HG02588 (cell line): ENCODE measurements around the gene RUNX2.

Experiments
- ATAC-seq: cut with Tn5 transposase; IDR thresholded peaks from one replicate; pipeline ENCODE4 v1.9.1; 2021; ENCODE audit warnings: mild to moderate bottlenecking, moderate library complexity; ENCODE audit not compliant: unreplicated experiment

The RUNX2 gene

DNA sequence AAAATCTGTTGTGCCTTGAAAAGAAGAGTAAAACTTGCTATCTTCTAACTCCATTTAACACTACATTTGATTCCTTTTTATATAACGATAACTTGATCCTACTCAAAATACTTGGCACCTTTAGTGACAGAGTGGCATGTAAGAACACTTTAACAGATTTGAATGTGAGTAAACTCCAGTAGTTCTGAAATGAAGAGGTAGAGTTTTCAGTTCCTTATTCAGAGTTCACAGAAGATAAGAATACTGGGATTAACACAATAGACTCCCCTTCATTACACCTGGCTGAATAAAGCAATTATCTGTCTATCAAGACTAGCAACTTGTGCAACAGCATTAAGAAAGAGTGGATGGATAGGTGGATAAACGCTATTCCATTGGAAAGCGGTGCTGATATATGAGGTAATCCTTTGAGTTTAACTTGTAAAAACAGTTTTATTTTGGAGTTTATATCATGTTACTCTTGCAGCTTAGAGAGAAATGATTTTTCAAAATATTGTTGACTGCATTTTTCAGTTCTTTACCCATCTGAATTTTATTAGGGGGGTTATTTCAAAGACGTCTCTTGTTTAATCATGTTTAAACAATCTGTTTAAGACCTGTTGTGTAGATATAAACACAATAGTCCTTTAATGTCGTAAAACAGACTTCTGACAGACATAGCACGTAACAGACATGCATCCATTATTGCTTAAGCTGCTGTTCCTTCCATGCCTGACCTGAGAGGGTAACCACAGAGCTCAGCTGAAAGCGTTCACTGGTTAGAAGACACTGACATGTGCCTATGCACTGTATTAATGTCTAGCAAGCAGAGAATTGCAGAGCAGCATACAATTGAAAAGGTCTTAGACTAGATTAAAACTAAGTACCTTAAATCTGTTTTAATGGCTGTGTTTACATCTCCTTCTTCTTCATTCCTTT lies 152.0 kb downstream of the RUNX2 start:
- ATAC-seq, result peak; percentile 68

DNA sequence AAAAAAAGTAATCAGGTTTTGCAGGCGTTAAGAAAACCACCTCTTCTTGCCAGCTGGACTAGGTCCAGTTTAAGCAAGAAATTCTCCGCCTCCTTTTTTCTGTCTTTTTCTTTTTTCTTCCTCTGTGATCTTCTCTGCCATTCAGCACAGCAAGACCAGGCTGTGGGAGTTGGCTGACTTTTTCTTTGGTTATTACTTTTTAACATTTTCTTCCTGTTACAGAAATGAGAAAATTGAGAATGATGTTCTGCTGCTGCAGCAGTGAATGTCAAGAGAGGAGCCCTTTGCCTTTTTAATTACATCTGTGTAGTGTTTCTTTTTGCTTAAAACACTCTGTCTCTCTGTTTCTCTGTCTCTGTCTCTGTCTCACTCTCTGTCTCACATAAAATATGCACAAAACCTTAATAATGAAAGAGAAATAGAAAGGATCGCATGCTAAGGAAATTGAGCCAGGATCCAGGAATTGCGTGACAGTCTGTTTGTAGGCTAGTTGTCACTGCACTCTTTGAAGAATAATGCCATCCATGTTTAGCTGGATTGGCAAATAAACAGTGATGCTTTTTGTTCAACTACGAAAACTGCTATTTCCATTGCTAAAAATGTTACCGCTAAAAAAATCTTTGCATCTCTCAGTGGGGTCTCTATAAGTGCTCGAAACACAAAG lies 152.8 kb downstream of the RUNX2 start:
- no peak for ATAC-seq

DNA sequence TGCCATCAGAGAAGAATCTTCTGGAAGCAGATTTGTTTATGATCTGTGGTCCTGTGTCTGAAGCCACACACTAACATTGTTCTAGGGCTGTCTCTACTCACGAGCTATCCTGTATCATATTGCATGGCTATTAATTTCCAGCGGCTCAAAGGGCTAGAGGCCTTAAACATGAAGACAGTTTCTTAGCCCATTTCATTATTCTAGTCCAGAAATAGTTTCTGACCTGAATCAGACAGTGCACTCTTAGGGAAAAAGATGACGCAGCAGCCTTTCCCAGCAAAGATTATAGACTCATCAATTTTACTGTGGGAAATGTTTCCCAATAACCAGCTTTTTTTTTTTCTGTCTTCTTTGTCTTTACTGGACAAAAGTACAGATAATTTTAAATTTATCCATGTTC lies 154.9 kb downstream of the RUNX2 start:
- ATAC-seq, result no peak

DNA sequence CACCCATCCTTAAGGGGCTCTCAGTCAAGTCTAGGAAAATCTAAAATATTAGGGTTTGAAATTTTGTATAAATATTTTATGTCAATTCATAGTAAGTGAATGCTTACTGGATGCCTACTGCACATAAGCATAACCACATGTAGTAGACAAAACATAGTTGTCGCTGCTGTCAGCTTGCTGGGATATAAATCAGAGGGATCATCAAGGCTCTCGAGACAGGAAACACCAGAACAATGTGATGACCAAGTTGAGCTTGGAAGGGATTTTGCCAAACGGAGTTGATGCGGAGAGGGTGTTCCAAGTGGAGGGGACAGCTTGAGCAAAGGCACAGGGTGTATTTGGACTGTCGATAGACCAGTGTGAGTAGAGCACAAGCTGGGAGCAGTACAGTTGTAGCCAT lies 155.4 kb downstream of the RUNX2 start:
- ATAC-seq, result no peak

DNA sequence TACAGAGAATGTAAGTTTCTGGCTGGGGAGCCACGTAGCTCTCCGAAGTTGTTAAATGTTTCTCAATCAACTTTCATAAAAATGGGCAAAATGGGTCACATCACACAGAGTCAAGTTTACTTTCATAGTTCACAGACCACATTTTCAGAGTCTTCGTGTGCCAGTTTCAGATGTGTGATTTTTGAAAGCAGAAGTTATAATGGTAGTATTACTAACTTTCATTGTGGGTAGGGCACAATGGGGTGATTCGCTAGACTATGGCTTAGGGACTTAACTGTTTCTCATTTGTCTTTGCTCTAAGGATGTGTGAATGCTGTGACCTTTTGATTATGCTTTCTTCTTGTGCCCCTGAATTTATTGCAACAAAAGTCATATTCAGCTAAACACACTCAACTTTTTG lies 158.6 kb downstream of the RUNX2 start:
- no peak for ATAC-seq

DNA sequence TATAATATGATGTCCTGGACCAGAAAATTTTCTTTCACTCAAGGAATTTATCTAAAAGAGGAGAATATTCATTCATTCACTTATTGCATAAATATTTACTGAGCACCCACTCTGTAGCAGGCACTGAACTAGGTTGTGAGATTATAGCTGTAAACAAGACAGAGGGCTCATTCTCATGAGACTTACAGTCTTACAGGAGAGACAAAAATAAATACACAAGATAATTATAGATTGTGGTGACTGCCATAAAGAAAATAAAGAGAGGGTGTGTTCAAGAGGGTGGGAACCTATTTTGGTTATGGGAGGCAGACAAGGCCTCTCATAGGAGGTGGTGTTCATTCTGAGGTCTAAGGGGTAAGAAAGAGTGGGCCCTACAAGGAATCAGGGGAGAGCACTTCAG lies 159.5 kb downstream of the RUNX2 start:
- no peak for ATAC-seq

DNA sequence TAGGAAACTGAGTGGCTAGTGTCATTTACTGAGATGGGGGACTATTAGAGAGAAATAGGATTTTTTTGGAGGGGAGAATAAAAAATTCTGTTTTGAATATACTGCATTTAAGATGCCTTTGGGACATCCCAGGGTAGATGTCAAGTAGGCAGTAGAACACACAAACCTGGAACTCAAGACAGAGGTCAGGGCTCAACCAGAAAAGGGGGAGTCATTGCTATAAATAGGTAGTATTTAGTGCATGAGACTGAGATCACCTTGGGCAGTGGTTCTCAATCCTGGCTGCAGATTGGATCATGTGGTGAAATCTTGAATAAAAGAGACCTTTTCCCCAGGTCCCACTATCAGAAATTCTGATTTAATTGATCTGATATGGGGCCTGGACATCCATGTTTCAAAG lies 160.1 kb downstream of the RUNX2 start:
- ATAC-seq, result no peak

DNA sequence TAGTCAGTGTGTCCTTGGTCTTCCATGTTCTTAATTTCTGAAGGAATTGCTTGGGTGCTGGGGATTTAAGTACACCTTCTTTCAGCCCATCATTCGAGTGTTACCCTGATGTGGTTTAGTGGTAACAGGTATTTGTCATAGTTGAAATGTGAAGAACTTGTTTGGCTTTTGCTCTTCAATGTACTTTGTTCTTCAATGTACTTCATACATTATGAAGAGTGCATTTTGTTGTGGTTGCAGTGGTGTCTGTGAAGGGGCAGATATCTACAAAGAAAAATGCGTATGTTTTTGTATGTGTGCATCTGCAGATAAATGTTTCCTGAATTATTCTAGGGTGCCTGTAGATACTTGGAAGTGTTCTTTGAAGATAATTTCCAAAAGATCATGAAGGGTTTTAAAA lies 160.8 kb downstream of the RUNX2 start:
- ATAC-seq, result no peak

DNA sequence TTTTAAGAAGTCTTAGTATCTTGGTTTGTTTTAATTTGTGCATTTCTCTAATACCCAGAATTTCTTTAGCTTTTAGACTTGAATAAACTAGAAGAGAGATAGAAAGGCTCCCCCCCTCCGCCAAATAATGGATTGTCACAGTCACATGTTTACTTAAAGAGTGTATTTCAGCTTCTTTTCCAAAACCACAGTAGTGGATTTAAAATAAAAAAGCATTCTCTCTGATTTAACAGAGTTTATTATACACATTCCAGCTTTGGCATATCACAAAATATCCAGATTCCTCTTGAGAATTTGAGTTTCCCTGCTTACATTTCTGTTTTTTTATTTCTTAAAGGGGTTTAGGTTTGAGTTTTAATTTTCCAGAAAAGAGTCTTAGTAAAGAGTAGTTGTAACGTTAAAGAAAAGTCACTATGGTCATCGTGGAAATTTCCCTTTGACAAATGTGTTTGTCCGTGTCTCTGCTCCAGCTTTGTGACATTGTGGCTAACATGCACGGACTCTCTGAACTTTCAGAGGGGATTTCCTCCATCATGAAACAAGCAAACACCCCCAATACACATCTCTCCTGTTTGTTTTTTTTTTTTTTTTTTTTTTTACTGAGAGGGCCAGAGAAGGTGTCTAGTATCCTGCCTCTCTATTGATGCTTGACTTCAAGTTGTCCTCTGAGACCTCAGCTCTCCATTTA lies 163.1 kb downstream of the RUNX2 start:
- no peak for ATAC-seq

DNA sequence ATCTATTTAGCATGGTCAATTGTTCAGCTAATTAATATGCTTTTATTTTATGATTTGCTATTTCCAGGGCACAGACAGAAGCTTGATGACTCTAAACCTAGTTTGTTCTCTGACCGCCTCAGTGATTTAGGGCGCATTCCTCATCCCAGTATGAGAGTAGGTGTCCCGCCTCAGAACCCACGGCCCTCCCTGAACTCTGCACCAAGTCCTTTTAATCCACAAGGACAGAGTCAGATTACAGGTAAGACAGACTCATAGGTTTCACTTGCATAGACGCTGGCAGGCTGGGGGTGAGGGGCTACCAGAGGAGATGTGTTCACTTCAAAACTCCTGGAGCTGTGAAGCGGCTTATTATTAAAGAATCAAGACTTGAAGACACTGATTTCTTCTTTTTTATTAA lies 163.7 kb downstream of the RUNX2 start:
- no peak for ATAC-seq

DNA sequence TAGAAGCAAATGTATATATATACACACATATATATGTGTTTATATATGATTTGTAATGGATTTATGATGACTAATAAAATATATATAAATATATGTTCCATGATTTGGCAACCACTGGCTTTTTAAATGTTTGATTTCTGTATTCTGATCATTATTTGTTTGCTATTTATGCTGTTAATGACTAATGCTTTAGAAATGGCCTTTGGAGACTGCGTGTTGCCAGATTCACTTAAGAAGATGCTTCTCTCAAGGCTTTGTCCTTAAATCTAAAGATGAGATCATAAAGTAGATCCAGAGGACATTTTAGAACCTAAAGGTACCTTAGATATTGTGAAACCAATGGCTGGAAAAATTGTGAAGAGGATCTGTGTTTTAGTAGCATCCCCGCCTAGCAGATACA lies 165.6 kb downstream of the RUNX2 start:
- ATAC-seq, result no peak

DNA sequence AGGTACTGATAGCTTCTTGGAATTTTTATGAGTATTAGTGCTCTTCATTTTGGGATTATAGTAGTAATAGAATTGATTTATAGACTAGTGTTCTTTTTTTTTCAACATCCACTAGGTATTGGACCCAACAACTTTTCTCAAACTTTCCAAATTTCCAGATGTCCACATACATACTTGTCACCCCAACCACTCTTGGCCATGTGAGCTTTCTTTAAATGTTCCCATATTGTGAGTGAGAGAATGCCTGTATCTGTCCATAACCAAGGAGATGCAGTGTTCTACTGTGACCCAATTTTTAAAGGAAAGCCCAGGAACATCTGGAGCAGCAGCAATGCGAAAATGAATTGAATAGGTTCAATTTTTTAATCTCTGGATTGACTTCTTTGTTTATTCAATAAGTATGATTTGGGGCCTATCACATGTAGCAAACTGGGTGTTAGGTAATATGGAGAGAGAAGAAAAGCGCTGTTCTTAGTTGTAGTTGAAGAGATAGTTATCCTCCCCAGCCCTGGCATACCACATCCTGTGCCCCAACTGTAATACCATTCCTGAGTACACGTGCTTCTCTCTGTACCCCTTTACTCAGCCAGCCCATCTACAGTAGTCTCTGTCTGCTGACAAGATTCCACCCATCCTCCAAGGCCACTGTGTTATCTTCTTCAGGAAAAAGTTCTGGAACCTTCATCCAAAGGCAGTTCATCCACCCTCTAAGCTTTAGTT lies 166.4 kb downstream of the RUNX2 start:
- no peak for ATAC-seq

DNA sequence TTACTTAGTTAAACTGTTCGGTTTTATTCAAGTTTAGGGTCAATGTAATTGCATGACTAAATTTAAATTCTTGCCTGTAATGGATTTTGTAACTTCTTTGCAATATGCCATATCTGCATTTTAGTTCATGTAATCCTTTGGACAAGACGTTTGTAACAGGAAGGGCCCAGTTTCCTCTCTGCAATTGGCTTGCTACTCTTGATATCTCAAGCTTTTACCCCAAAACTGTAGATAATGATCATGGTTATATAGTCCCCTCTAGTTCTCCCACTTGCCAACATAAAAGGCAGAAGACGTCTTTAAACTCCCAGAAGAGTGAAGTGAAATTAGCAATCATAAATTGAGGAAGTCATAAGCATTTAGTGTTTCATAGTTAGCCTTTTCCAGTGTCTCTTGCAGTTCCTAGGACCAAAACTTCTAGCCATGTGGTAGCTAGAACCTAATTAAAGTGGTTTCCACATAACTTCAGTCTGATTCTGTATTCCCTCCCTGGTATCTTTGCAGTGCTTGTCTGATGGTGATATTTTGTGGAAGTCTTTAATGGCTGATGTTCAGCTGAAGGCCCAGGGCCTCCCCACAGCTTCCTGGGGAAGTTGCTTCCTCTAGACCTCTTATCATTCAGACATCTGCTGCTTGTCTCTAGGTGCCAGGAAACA lies 167.4 kb downstream of the RUNX2 start:
- no peak for ATAC-seq

DNA sequence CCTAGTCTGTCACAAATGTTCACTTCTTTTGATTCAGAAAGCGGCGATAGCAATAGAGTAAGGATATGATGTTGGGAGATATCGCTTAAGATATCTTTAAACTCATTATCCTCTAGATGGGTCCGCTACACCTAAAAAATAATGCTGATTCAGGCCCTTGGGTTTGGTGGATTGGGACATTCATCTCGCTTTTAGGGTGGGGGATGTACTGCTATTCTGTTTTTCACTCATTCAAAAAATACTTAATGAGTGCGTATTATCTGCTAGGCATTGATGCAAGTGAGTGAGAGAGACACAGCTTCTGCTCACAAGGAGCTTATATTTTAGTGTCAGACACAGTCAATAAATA lies 167.9 kb downstream of the RUNX2 start:
- no peak for ATAC-seq

DNA sequence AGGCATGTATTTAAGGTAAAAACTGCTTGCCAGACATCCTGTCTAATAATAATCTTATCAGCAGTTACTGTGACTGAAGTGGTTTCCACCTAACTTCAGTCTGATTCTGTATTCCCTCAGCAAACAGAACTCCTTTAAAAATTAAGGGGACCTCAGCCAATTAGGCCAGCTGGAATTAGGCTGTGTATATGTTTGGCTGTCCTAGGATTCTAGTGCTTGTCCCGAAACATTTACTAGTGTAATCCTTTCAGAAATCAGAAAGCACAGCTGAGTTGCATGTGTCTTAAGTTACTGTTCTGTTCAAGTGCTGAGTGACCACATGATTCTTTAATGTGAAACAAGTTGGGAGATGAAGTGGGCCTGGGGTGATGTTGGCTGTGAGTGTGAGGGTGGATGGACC lies 170.5 kb downstream of the RUNX2 start:
- ATAC-seq, result no peak

DNA sequence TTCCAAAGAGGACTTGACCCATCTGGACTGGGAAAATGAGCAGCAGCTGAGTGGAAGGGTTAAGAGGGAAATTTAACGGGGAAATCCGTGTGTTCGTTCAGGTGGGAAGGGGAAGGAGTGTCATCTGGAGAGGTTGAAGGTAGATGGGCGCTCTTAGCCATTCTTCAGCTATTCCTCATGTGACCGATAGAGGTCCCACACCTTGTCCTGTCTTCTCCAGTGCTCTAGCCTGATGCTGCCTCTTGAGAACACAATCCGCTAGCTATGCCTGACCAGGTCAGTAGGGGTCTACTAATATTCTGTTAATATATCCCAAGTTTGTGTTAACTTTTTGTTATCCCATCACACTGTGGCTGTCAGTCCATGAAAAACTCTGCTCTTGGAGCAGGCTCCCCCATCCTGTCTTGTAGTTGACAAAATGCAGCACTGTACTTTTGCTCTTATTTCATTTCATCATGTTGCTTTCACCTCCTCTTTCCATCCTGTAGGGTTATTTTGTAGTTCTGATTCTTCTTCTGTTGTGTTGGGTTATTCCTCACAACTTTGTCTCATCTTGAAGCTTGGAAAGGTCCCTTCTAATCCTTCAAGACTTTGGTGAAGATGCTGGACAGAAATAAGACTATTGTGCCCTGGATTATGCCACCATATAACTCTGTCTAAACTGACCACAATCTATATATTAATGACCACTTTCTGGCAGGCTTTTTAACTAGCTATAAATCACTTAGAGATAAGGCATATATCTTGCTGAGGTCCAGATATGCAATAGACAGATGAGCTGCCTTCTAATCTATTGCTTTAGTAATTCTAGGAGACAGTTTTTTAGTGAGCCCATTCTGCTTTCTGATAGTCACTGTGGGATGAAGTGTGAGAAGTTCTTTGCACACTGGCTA lies 173.0 kb downstream of the RUNX2 start:
- ATAC-seq, result no peak

DNA sequence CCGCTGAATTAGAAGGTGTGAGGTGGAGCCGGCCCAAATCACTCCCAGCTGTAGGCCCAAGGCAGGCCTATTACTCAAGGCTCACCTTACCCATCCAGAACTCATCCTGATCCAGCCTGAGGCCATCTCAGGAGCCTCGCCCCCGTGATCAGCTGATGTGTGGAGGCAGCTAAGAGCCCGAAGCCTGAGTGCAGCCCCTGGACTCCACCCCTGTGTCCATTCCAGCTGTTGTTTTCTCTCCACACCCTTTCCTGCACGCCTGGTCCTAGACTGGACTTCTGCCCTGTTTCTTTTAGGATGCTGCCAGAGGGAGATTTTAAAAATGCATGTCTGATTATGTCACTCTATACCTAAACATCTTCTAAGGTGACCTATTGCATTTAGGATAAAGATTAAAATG lies 174.3 kb downstream of the RUNX2 start:
- no peak for ATAC-seq

DNA sequence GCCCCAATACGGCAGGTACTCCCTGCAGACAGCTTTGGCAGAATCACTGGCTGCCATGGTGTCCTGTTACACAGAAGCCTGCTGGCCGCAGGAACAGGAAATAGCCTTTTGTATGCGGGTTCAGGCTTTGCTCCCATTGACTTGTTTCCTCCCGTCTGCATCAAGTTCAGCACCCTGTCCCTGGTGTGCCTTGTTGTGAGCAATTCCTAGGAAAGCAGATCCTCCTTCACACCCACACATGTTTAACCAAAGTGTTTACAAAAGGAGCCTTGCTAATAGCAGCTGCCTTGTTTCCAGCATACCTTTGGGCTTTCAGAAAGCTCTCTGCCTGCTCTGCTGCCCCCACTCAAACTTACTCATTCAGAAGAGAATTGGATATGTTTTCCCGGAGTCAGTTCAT lies 176.8 kb downstream of the RUNX2 start:
- ATAC-seq, result no peak

DNA sequence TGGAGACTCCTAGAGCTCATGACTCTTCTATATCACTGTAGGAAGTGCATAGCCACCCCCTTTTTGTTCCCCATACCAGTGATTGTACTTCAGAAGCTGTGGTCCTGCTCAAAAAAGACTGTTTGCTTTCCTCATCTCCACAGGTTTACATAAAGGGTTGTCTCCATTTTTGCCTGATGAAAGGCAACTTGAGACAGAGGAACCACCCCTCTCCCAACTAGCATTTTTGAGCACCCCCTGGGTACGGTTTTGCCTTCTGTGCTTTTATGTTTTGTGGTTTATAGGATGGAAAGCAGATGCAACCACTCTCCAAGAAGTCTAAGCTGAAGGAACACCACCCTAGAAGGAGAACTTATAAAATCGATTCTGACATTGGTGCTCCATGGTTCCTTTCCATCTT lies 177.3 kb downstream of the RUNX2 start:
- ATAC-seq, result no peak

DNA sequence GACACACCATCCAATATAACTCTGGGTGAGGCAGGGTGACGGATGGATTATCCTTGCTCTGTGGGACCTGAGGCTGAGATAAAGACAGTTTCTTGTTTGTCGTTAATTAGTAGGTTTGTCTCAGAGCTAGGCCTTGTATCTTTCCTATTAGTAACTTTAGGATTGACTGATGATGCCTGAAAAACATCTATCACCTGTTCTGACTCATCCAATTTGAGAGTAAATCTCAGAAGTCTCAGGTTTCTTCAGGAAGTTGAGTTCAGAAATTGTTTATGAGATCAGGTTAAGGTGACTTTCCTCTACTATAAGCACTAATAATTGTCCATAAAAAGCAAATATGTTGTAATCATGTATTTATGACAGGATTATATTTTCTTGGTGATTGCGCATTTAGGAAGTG lies 179.1 kb downstream of the RUNX2 start:
- no peak for ATAC-seq
